ENCODE data around the gene IRF2BPL.

DNA sequence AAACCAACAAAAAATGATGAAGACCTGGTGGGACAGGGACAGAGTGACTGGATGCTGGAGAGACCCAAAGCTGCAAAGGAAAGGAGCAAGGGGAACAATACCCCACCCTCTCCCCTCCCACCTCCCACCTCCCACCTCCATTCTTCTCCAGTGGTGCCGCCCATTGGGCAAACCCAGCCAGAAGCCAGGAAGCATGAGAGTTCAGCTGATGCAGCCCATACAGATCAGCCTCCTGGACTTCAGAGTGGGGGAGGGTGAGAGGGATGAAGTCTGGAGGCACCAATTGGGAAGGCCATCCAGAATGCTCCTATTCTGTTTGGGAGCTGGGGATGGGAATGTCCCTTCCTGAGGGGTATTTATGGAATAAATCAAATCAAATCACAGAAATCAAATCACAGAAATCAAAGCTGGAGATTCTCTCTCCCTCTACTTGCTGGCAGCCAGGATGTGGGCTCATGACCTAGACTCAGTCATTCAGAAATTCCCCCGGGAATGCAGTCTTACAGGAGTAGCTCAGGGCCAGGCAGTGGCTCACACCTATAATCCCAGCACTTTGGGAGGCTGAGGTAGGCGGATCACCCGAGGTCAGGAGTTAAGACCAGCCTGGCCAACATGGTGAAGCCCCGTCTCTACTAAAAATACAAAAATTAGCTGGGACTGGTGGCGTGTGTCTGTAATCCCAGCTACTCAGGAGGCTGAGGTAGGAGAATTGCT is 31.1 kb downstream of the IRF2BPL start:
- TF ChIP-seq, protein P1, sequence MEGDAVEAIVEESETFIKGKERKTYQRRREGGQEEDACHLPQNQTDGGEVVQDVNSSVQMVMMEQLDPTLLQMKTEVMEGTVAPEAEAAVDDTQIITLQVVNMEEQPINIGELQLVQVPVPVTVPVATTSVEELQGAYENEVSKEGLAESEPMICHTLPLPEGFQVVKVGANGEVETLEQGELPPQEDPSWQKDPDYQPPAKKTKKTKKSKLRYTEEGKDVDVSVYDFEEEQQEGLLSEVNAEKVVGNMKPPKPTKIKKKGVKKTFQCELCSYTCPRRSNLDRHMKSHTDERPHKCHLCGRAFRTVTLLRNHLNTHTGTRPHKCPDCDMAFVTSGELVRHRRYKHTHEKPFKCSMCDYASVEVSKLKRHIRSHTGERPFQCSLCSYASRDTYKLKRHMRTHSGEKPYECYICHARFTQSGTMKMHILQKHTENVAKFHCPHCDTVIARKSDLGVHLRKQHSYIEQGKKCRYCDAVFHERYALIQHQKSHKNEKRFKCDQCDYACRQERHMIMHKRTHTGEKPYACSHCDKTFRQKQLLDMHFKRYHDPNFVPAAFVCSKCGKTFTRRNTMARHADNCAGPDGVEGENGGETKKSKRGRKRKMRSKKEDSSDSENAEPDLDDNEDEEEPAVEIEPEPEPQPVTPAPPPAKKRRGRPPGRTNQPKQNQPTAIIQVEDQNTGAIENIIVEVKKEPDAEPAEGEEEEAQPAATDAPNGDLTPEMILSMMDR (optimal IDR thresholded peaks at IDR 0.05 in 1 of 3, IDR thresholded peaks at IDR 0.05 in 1 of 3, conservative IDR thresholded peaks at IDR 0.05 in 1 of 3; ENCODE audit: extremely low read depth in 1 of 3, insufficient read depth in 2 of 3, low read length in 3 of 3): no peak
- no peak for TF ChIP-seq EZH2 (IDR thresholded peaks at IDR 0.05; ENCODE audit: low read length)
